IPS DF 6.9 (cell line): ENCODE data around the gene NCS1.

Source experiments
- DNase-seq: peaks from one replicate; pipeline ENCODE4 v3.0.0-alpha.2; 2013; ENCODE audit warnings: low read depth, low spot score
- H3K27ac ChIP-seq: one replicate; pipeline ENCODE4 v1.5.1; 2013; ENCODE audit warnings: low read length, control low read depth
- H3K27me3 ChIP-seq: 2 replicates; pipeline ENCODE4 v1.6.1; 2013; ENCODE audit warnings: mild to moderate bottlenecking, low read length; ENCODE audit not compliant: control insufficient read depth, insufficient read depth
- H3K36me3 ChIP-seq: 2 replicates; pipeline ENCODE4 v1.6.1; 2013; ENCODE audit warnings: low read length; ENCODE audit not compliant: control insufficient read depth, insufficient read depth
- H3K4me1 ChIP-seq: 2 replicates; pipeline ENCODE4 v1.6.1; 2013; ENCODE audit warnings: low read length; ENCODE audit not compliant: control insufficient read depth, insufficient read depth
- H3K4me3 ChIP-seq: 2 replicates; pipeline ENCODE4 v1.5.1; 2013; ENCODE audit warnings: mild to moderate bottlenecking, low read length
- H3K9me3 ChIP-seq: 2 replicates; pipeline ENCODE4 v1.6.1; 2013; ENCODE audit warnings: low read length, inconsistent platforms; ENCODE audit not compliant: control insufficient read depth, insufficient read depth
- WGBS: extraction: QIAGEN DNeasy Blood & Tissue Kit; methylation state at CpG from one replicate; pipeline ENCODE4 v1.1.7; 2013; ENCODE audit warnings: mixed read lengths, missing lambda C conversion rate; ENCODE audit not compliant: insufficient read length, insufficient coverage; 5-methylcytosine and 5-hydroxymethylcytosine counted together

The NCS1 gene

DNA sequence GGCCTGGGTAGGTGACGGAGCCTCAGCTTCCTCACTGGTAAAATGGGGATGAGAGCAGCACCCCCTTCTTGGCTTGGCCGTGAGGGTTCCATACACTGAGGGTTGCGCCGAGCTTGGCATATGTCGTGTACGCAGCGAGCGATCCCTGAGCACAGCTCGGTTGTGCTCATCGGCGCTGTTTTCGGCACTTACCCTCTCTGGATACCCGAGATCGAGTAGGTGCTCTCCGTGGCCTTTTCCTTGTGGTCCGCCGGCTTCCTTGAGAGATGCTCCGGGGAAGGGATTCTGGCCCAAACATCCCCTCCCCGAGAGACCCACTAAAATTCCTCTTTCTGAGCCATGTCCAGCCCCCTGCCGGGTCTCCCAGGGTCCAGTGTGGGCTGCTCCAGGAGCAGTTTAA is 53.4 kb downstream of the NCS1 start:
- no peaks in the 10 kb centered on the region for H3K4me1 ChIP-seq
- no peak for DNase-seq

DNA sequence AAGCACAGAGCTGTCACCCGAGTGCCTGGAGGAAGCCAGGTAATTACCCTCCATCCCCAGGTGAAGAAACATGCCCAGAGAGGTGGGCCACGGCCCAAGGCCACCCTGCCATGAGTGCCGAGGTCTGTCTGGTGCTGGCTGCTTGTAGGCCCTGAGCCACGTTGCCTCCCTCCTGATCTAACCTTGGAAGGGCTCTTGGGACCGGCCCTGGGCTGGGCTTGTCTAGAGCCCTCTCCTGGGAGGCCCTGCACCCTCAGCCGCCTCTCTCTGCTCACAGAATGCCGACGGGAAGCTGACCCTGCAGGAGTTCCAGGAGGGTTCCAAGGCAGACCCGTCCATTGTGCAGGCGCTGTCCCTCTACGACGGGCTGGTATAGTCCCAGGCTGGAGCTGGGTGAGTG is 53.9 kb downstream of the NCS1 start:
- Histone ChIP-seq H3K9me3 (no peaks in the 10 kb centered on the region; the same call in 1 of the 2 replicates), H3K4me3 (no peak overlapping the region), H3K4me1 (no peaks in the 10 kb centered on the region), H3K36me3 (0 out of 2 replicates have a peak, but pooled peaks cover 3% of the 10 kb centered on the region), H3K27me3 (no peaks in the 10 kb centered on the region), H3K27ac (no peak overlapping the region)
- no CpG with 5 or more reads among the region's 12 CpGs for WGBS
- no peak for DNase-seq

More for the DNA sequence above, 53.4 kb downstream of the NCS1 start:
- no peak overlapping the region for H3K27ac ChIP-seq
- no peak overlapping the region for H3K4me3 ChIP-seq
- 0 out of 2 replicates have a peak, but pooled peaks cover 3% of the 10 kb centered on the region for H3K36me3 ChIP-seq
- no peaks in the 10 kb centered on the region; the same call in 1 of the 2 replicates for H3K9me3 ChIP-seq
- no peaks in the 10 kb centered on the region for H3K27me3 ChIP-seq
- no CpG with 5 or more reads among the region's 20 CpGs for WGBS

DNA sequence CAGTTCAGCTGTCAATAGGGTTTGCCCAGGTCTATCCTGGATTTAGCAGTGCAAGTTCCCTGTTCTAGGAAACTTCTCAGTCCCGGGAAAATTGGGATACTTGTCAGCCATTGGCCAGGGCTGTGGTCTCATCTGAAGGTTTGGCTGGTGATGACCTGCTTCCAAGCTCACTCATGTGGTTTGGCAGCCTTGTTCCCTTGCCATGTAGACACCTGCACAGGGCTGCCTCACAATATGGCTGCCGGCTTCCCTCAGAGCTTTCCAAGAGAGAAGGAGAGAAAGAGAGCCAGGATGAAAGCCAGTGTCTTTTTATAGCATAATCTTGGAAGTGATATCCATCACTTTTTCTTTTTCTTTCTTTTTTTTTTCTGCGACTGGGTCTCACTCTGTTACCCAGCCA is 55.6 kb downstream of the NCS1 start:
- H3K27ac ChIP-seq = no peak overlapping the region
- no CpG with 5 or more reads among the region's 3 CpGs for WGBS
- H3K36me3 ChIP-seq = 0 out of 2 replicates have a peak, but pooled peaks cover 3% of the 10 kb centered on the region
- H3K4me3 ChIP-seq = no peak overlapping the region
- no peaks in the 10 kb centered on the region; the same call in 1 of the 2 replicates for H3K9me3 ChIP-seq
- no peaks in the 10 kb centered on the region for H3K27me3 ChIP-seq
- DNase-seq = no peak
- no peaks in the 10 kb centered on the region for H3K4me1 ChIP-seq

DNA sequence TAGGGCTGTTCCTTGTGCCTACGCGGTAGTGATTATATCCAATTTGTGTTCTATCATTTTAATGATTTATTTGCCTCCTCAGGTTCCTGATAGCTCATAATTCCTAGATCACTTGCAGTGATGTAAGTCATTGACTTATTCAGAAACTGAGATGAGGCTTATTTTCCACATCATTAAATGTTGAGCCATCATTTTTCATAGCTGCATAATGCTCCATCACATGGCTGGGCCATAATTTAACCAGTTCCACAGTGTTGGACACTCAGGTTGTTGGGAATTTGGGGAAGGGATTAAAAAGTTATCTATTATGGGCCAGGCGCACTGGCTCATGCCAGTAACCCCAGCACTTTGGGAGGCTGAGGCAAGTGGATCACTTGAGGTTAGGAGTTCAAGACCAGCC is 57.6 kb downstream of the NCS1 start:
- peaks cover 13% of the 10 kb centered on the region; the same call in 1 of the 2 replicates for H3K36me3 ChIP-seq
- no peaks in the 10 kb centered on the region for H3K27me3 ChIP-seq
- DNase-seq = no peak
- H3K27ac ChIP-seq = no peak overlapping the region
- WGBS = no CpG with 5 or more reads among the region's 3 CpGs
- no peaks in the 10 kb centered on the region for H3K4me1 ChIP-seq
- no peaks in the 10 kb centered on the region; the same call in 1 of the 2 replicates for H3K9me3 ChIP-seq
- H3K4me3 ChIP-seq = no peak overlapping the region

DNA sequence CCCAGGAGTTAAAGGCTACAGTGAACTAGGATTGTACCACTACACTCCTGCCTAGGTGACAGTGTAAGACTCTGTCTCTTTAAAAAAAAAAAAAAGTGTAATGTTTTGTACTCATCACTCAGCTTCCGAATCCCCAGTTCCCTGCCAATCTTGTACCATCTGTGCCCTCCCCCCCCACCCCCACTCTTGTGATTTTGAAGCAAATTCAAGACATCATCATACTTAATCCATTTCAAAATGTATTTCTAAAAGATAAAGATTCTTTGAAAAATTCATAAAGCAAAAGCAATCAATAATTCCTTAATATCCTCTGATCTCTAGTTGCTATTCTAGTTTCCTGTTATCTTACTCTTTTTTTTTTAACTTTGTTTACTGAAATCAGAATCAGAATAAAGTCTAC is 58.4 kb downstream of the NCS1 start:
- H3K27me3 ChIP-seq = no peaks in the 10 kb centered on the region
- DNase-seq = no peak
- H3K36me3 ChIP-seq = peaks cover 13% of the 10 kb centered on the region; the same call in 1 of the 2 replicates
- no peak overlapping the region for H3K4me3 ChIP-seq
- H3K4me1 ChIP-seq = no peaks in the 10 kb centered on the region; the same call in 1 of the 2 replicates
- WGBS = no CpG with 5 or more reads among the region's 1 CpG
- H3K27ac ChIP-seq = no peak overlapping the region
- H3K9me3 ChIP-seq = no peaks in the 10 kb centered on the region; the same call in 1 of the 2 replicates

DNA sequence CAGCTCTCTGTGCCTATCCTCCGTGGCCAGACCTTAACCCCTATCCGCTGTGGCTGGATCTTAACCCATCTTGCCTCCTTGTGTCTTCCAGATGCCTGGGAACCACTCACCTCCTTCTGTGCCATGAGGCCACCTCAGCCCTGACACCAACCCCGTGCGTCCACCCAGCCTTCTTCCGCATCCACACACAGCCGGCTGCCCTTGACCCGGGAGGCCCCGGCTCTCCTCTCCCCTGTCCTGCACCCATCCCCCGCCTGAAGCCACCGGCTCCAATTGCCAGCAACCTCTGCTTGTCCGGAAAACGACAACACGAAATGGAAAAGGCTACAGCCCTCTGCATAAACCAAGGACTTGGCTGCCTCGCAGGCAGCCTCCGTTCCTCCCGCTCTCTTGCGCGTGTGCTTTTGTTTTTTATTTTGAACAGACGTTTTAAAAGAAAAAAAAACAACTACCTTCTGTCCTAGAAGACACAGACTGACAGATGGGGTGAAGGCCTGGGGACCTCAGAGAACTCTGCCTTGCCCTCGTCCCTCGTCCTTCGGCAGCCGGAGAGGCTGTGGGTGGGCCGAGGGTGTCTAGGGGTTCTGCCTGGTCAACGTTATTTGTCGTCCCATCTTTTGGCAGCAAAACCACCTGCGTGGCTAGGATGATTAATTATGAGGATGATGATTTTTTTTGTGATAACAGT is 60.8 kb downstream of the NCS1 start:
- Histone ChIP-seq H3K4me3 (no peak overlapping the region), H3K27me3 (no peaks in the 10 kb centered on the region), H3K4me1 (peaks cover 1% of the 10 kb centered on the region; the same call in 1 of the 2 replicates), H3K36me3 (peaks cover 10% of the 10 kb centered on the region; the same call in 1 of the 2 replicates), H3K9me3 (no peaks in the 10 kb centered on the region), H3K27ac (no peak overlapping the region)
- WGBS = no CpG with 5 or more reads among the region's 27 CpGs
- DNase-seq = no peak

DNA sequence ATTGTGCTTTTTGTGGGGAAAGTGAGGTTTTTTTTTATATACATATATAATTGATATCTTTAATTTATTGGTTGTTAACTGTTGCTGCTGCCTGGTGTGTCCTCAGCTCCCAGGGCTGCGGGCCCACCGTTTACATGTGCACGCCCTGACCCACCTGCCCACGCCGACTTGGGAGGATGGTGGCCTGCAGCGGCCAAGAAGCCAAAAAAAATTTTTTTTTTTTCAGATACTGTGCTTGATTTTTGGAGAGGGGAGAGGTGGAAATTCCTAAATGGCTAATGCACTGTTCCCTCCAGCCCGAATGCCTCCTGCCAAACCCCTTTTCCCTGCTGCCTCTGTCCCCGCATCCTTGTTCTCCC is 61.4 kb downstream of the NCS1 start:
- Histone ChIP-seq H3K27ac (no peak overlapping the region), H3K4me3 (no peak overlapping the region), H3K36me3 (peaks cover 10% of the 10 kb centered on the region; the same call in 1 of the 2 replicates), H3K27me3 (no peaks in the 10 kb centered on the region), H3K9me3 (no peaks in the 10 kb centered on the region), H3K4me1 (peaks cover 2% of the 10 kb centered on the region; the same call in 1 of the 2 replicates)
- DNase-seq = no peak
- no CpG with 5 or more reads among the region's 8 CpGs for WGBS

DNA sequence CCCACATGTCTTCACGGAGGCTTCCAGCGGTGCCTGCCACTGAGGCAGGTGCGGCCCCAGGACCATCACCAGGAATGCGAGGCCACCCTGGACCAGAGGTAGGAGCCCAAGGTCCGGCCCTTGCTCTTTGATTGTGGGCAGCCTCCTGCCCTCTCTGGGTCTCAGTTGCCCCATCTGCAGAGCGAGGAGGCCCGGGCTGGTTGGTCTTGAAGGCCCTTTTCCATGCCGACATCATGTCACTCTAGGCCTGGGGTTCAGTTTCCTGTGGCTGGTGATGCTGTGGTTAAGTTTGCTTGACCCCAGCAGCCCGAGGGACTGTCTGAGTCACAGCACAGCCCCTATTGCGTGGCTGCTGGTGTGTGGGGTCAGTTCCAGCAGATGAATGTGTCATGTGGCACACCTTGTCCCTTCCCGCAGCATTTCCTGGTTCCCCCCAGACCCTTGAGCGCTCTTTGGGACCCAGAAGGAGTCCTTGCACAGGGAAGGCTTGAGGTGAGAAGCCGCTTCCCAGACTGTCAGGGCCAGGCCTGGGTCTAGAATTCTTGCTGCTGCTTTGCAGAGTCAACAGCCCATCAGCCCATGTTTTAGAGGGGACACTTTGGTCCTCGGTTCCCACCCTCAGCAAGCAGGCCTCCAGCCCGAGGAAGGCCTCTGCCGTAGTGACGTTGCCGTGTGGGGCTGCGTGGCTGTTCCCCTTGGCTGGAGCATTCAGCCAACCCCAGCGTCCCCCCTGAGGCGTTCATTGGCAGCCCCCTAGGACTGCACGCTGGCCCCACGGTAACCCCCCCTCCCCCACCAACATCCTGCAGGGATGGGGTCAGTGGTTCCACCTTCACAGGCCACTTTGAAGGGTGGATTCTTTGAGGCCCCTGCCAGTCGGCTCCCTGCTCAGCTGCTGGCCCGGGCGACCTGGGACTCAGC is 62.4 kb downstream of the NCS1 start:
- peaks cover 2% of the 10 kb centered on the region; the same call in 1 of the 2 replicates for H3K4me1 ChIP-seq
- no peaks in the 10 kb centered on the region for H3K27me3 ChIP-seq
- H3K9me3 ChIP-seq = no peaks in the 10 kb centered on the region
- no peak overlapping the region for H3K27ac ChIP-seq
- no CpG with 5 or more reads among the region's 26 CpGs for WGBS
- no peak for DNase-seq
- peaks cover 10% of the 10 kb centered on the region; the same call in 1 of the 2 replicates for H3K36me3 ChIP-seq
- H3K4me3 ChIP-seq = no peak overlapping the region

DNA sequence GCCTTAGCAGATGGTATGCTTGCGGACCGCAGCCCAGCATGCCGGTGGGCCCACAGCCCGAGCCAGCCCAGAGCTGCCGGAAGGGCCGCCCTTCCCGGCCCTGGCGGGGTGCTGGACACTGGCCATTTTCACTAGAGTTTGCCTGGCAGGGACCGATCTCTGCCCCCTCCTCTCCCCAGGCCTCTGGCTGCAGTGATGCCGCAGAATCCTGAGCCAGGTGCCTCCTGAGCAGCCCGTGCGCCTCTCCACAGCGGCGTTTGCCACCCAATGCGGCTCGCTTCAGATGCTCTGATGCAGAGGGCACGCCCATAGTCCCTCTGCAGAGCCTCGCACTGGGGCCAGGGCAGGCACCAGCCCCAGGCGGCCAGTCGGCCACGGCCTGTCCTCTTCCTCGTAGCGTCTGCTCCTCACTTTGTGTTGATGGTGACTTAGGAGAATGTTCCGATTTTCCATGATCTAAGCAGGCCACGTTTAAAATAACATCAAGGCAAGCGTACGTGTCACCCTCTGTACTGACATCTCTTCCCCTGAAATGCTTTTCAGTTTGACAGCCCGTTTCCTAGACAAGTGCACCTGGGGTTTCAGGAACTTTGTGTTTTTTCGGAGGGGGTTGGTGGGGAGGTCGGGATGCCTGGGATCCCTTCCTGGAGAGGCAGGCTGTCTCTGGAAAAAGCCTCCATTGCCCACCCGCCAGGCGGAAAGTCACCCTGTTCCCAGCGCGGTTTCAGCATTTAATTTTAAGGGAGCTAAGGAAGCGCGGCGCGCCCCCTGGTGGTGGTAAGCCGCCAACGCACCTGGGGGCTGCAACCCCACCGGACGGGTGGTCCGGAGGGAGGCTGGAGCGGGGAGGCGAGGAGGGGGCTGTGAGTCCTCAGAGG is 63.6 kb downstream of the NCS1 start:
- DNase-seq = no peak
- Histone ChIP-seq H3K27me3 (no peaks in the 10 kb centered on the region), H3K4me1 (peaks cover 4% of the 10 kb centered on the region), H3K27ac (no peak overlapping the region), H3K9me3 (no peaks in the 10 kb centered on the region), H3K36me3 (peaks cover 10% of the 10 kb centered on the region; the same call in 1 of the 2 replicates), H3K4me3 (no peak overlapping the region)
- no CpG with 5 or more reads among the region's 45 CpGs for WGBS
